H1 (cell line): Measurements from ENCODE around the gene CNOT2. TPM values are rescaled to one million over a fixed set of nuclear protein-coding genes. Genes with fewer than 3 reads are reported as not detected.

Experiments
- CTCF ChIA-PET: fragments of 300-600 bp; sonication (Branson Sonifier 250); formaldehyde crosslinking; loops from one replicate; lab custom pipeline; 2021; ENCODE audit not compliant: partially characterized antibody; lab: Charles Lee
- POLR2A ChIA-PET: fragments of 300-600 bp; sonication (Branson Sonifier 250); formaldehyde crosslinking; loops from one replicate; lab custom pipeline; 2021; ENCODE audit warnings: inconsistent platforms; ENCODE audit not compliant: partially characterized antibody; lab: Charles Lee
- DNase-seq, 2 experiments: peaks; one replicate each; pipeline versions ENCODE4 v3.0.0 to v3.0.0-alpha.2; 2010 to 2022; ENCODE audit warnings: low spot score in 2 of 2, low read depth in 1 of 2, mixed read lengths in 1 of 2
- FAIRE-seq: peaks from 2 replicates; lab custom pipeline; 2011; peaks lifted over from hg19 to GRCh38; lab: Jason Lieb, UNC
- H2AFZ ChIP-seq: 2 replicates; pipeline ENCODE4 v1.8.1; 2012; ENCODE audit warnings: low read length, inconsistent platforms
- H2AK5ac ChIP-seq: 2 replicates; pipeline ENCODE4 v1.6.1; 2013; ENCODE audit warnings: low read depth, low read length
- H2BK120ac ChIP-seq: replicated peaks from 2 replicates; pipeline ENCODE3; 2013; ENCODE audit warnings: low read depth, low read length, inconsistent platforms
- H2BK12ac ChIP-seq: 2 replicates; pipeline ENCODE4 v1.6.1; 2013; ENCODE audit warnings: low read depth, low read length
- H2BK15ac ChIP-seq: 2 replicates; pipeline ENCODE4 v1.6.1; 2013; ENCODE audit warnings: low read length
- H2BK20ac ChIP-seq: 2 replicates; pipeline ENCODE4 v1.6.1; 2013; ENCODE audit warnings: low read length
- H2BK5ac ChIP-seq: 2 replicates; pipeline ENCODE4 v1.6.1; 2013; ENCODE audit warnings: low read depth, low read length
- H3K14ac ChIP-seq: 2 replicates; pipeline ENCODE4 v1.6.1; 2013; ENCODE audit warnings: inconsistent platforms; ENCODE audit not compliant: insufficient read length
- H3K18ac ChIP-seq: 2 replicates; pipeline ENCODE4 v1.6.1; 2013; ENCODE audit warnings: low read length; ENCODE audit errors: extremely low read depth
- H3K23ac ChIP-seq: 2 replicates; pipeline ENCODE4 v1.6.1; 2013; ENCODE audit warnings: inconsistent platforms; ENCODE audit not compliant: insufficient read length
- H3K23me2 ChIP-seq: 2 replicates; pipeline ENCODE4 v1.6.1; 2013; ENCODE audit warnings: low read depth, low read length
- H3K27ac ChIP-seq: 2 replicates; pipeline ENCODE4 v1.6.1; 2011; ENCODE audit warnings: low read depth, low read length, inconsistent platforms
- H3K27me3 ChIP-seq, 4 experiments: replicated peaks in 1 of 4; 1 replicate in 1 of 4; 2 replicates in 3 of 4; pipeline versions ENCODE4 v1.6.1 to v1.8.1; 2011 to 2013; ENCODE audit warnings: low read length in 3 of 4, mild to moderate bottlenecking in 3 of 4, inconsistent platforms in 2 of 4, mixed read lengths in 2 of 4, moderate library complexity in 1 of 4; ENCODE audit not compliant: control insufficient read depth in 3 of 4, insufficient read depth in 3 of 4; ENCODE audit errors: extremely low read depth in 1 of 4
- H3K36me3 ChIP-seq, 4 experiments: 2 replicates each; pipeline versions ENCODE4 v1.6.1 to v1.8.1; 2011 to 2013; ENCODE audit warnings: mild to moderate bottlenecking in 4 of 4, low read length in 3 of 4, moderate library complexity in 2 of 4, control low read depth in 1 of 4, inconsistent platforms in 1 of 4; ENCODE audit not compliant: insufficient read depth in 4 of 4, control insufficient read depth in 2 of 4
- H3K4ac ChIP-seq: replicated peaks from 2 replicates; pipeline ENCODE3; 2013; ENCODE audit warnings: low read length, low read depth, mixed read lengths, inconsistent platforms; ENCODE audit not compliant: insufficient read length
- H3K4me1 ChIP-seq, 4 experiments: replicated peaks in 1 of 4; 1 replicate in 1 of 4; 2 replicates in 3 of 4; pipeline versions ENCODE4 v1.6.1 to v1.8.1; 2011 to 2013; ENCODE audit warnings: low read length in 3 of 4, inconsistent platforms in 2 of 4, mixed read lengths in 1 of 4; ENCODE audit not compliant: insufficient read depth in 4 of 4, control insufficient read depth in 3 of 4
- H3K4me2 ChIP-seq, 2 experiments: 2 replicates each; pipeline versions ENCODE4 v1.6.1 to v1.8.1; 2011 to 2013; ENCODE audit warnings: low read depth in 2 of 2, low read length in 2 of 2, control low read depth in 1 of 2, inconsistent platforms in 1 of 2, mild to moderate bottlenecking in 1 of 2; ENCODE audit not compliant: insufficient read depth in 1 of 2
- H3K4me3 ChIP-seq, 4 experiments: fragments of 200-600, 300-600 bp in 1 of 4; sonication (generic), shearing (Covaris generic), sonication (Bioruptor Twin) in 1 of 4; 2 replicates each; pipeline versions ENCODE4 v1.5.1 to v1.8.1; 2011 to 2016; ENCODE audit warnings: low read length in 4 of 4, low read depth in 3 of 4, control low read depth in 2 of 4, inconsistent platforms in 2 of 4, mild to moderate bottlenecking in 2 of 4, mixed read lengths in 1 of 4, moderate library complexity in 1 of 4; ENCODE audit not compliant: insufficient read depth in 2 of 4; ENCODE audit errors: extremely low read depth in 1 of 4
- H3K56ac ChIP-seq: replicated peaks from 2 replicates; pipeline ENCODE3; 2013; ENCODE audit warnings: low read depth, mild to moderate bottlenecking, mixed read lengths, low read length, inconsistent platforms; ENCODE audit not compliant: insufficient read length
- H3K79me1 ChIP-seq: 2 replicates; pipeline ENCODE4 v1.6.1; 2013; ENCODE audit warnings: low read depth, low read length, control low read depth
- H3K79me2 ChIP-seq, 2 experiments: 2 replicates each; pipeline versions ENCODE4 v1.6.1 to v1.8.1; 2012 to 2013; ENCODE audit warnings: low read length in 2 of 2, mild to moderate bottlenecking in 2 of 2, inconsistent platforms in 1 of 2; ENCODE audit not compliant: insufficient read depth in 2 of 2, control insufficient read depth in 1 of 2
- H3K9ac ChIP-seq, 4 experiments: replicated peaks in 1 of 4; 1 replicate in 1 of 4; 2 replicates in 3 of 4; pipeline versions ENCODE4 v1.6.1 to v1.8.1; 2011 to 2013; ENCODE audit warnings: low read depth in 3 of 4, low read length in 3 of 4, control low read depth in 2 of 4, mild to moderate bottlenecking in 2 of 4, moderate library complexity in 2 of 4, inconsistent platforms in 1 of 4; ENCODE audit errors: extremely low read depth in 1 of 4
- H3K9me3 ChIP-seq, 2 experiments: 2 replicates each; pipeline versions ENCODE4 v1.6.1 to v1.8.1; 2012 to 2013; ENCODE audit warnings: mild to moderate bottlenecking in 2 of 2, moderate library complexity in 2 of 2, control low read depth in 1 of 2, inconsistent platforms in 1 of 2, low read depth in 1 of 2, low read length in 1 of 2, mixed read lengths in 1 of 2; ENCODE audit not compliant: insufficient read depth in 2 of 2
- H4K20me1 ChIP-seq, 2 experiments: replicated peaks in 1 of 2; 2 replicates each; pipeline versions ENCODE3 to v1.8.1; 2011 to 2013; ENCODE audit warnings: inconsistent platforms in 2 of 2, low read length in 2 of 2, mild to moderate bottlenecking in 1 of 2; ENCODE audit not compliant: insufficient read depth in 2 of 2, control insufficient read depth in 1 of 2
- H4K5ac ChIP-seq: 2 replicates; pipeline ENCODE4 v1.6.1; 2013; ENCODE audit warnings: low read length, low read depth, mixed read lengths, inconsistent platforms; ENCODE audit not compliant: insufficient read length
- H4K8ac ChIP-seq: 2 replicates; pipeline ENCODE4 v1.8.0; 2013; ENCODE audit warnings: mild to moderate bottlenecking, moderate library complexity, low read length, inconsistent platforms; ENCODE audit not compliant: insufficient read depth; ENCODE audit errors: extremely low read depth
- H4K91ac ChIP-seq: replicated peaks from 2 replicates; pipeline ENCODE3; 2013; ENCODE audit warnings: low read length, mixed read lengths, inconsistent platforms; ENCODE audit not compliant: insufficient read length
- ATF3 ChIP-seq: IDR thresholded peaks from 2 replicates; pipeline ENCODE4 v1.6.1; 2011; ENCODE audit warnings: low read depth, mild to moderate bottlenecking, low read length; ENCODE audit not compliant: insufficient read depth
- BACH1 ChIP-seq: IDR thresholded peaks from 2 replicates; pipeline ENCODE4 v1.6.1; 2012; ENCODE audit warnings: low read length, improper control_type of control experiment
- CREB1 ChIP-seq: IDR thresholded peaks from 2 replicates; pipeline ENCODE4 v1.6.1; 2012; ENCODE audit warnings: inconsistent platforms
- MAFK ChIP-seq: IDR thresholded peaks from 2 replicates; pipeline ENCODE4 v1.6.1; 2012; ENCODE audit warnings: low read depth, mild to moderate bottlenecking, improper control_type of control experiment, low read length
- SIN3A ChIP-seq, 2 experiments: IDR thresholded peaks in 1 of 2; conservative IDR thresholded peaks in 1 of 2; 2 replicates each; pipeline ENCODE4 v1.6.1; 2011 to 2012; ENCODE audit warnings: low read length in 2 of 2, improper control_type of control experiment in 1 of 2, low read depth in 1 of 2, mild to moderate bottlenecking in 1 of 2
- SP4 ChIP-seq: IDR thresholded peaks from 2 replicates; pipeline ENCODE4 v1.6.1; 2012; ENCODE audit warnings: low read length, inconsistent platforms
- TCF12 ChIP-seq: IDR thresholded peaks from 2 replicates; pipeline ENCODE4 v1.6.1; 2011; ENCODE audit warnings: low read depth, mild to moderate bottlenecking, low read length
- USF2 ChIP-seq: IDR thresholded peaks from 2 replicates; pipeline ENCODE4 v1.6.1; 2011; ENCODE audit warnings: low read length, improper control_type of control experiment
- WGBS, 2 experiments: shearing (Covaris generic) in 1 of 2; methylation state at CpG; one replicate each; pipeline versions ENCODE4 v1.1.6 to v1.1.7; 2013 to 2015; ENCODE audit warnings: low lambda C conversion rate in 2 of 2, mixed read lengths in 2 of 2, inconsistent platforms in 1 of 2, low coverage in 1 of 2, missing lambda C conversion rate in 1 of 2; ENCODE audit not compliant: insufficient replicate concordance in 2 of 2, insufficient coverage in 1 of 2, insufficient read length in 1 of 2; ENCODE audit errors: extremely low coverage in 1 of 2, missing lambda C conversion rate in 1 of 2; 5-methylcytosine and 5-hydroxymethylcytosine counted together
- polyA plus RNA-seq, 7 experiments: library from polyadenylated mRNA; depleted of rRNA in 3 of 7; stranded (reverse) in 5 of 7; unstranded in 2 of 7; fragments of >200 nt in 5 of 7; fragments of 200-250 nt in 2 of 7; gene quantifications; 1 replicate in 5 of 7; 2 replicates in 1 of 7; 4 replicates in 1 of 7; pipeline versions ENCODE4 v1.2.1 to v1.2.3, GENCODE V29; 2011 to 2013; ENCODE audit warnings: missing spikeins in 2 of 7, mixed read lengths in 2 of 7
- total RNA-seq: library from RNA; stranded (reverse); fragmentation: NEBNext Ultra II Directional; extraction: Animal tissue kit (Norgen Biotek cat#: 25700); gene quantifications from 2 replicates; pipeline ENCODE4 v1.2.1, GENCODE V29; 2021

The CNOT2 gene
- total and polyA plus RNA-seq, 2 of the 8 experiments (the other 6 are each of a cell fraction or from before 2014, with no cell fraction given): 61.2 to 64.8 TPM

- no peak for DNase-seq
- peaks cover 5 to 100% of the 10 kb centered on the region in 2 experiments; a peak in 3 of 4 replicates for H3K79me2 ChIP-seq
- no peak overlapping the region for H2BK120ac ChIP-seq
- H3K79me1 ChIP-seq: peaks cover 3% of the 10 kb centered on the region
- no peak overlapping the region for H2BK5ac ChIP-seq
- ChIA-PET CTCF (no interaction called here), POLR2A (interaction anchor here (0.8 to 1.0 kb wide), 2 partner anchors 15 to 23 kb away, joined by 3 to 5 read pairs; no protein-coding TSS in a partner anchor)
- no peak for TF ChIP-seq CREB1
- TF ChIP-seq SIN3A (conservative IDR thresholded peaks at IDR 0.05 in 1 of 2, IDR thresholded peaks at IDR 0.05 in 1 of 2; ENCODE audit: low read depth in 1 of 2, low read length in 2 of 2): no peak
- no peak for TF ChIP-seq SP4
- TF ChIP-seq ATF3: no peak
- TF ChIP-seq MAFK: no peak
- TF ChIP-seq USF2: no peak
- no peak for TF ChIP-seq TCF12
- TF ChIP-seq BACH1: no peak
- H4K91ac ChIP-seq: no peak overlapping the region
- no peak overlapping the region for H4K5ac ChIP-seq
- H4K20me1 ChIP-seq: peaks cover 0 to 5% of the 10 kb centered on the region in 2 experiments
- H3K9me3 ChIP-seq: no peaks in the 10 kb centered on the region
- H2BK12ac ChIP-seq: no peak overlapping the region
- no peak overlapping the region for H3K27ac ChIP-seq
- no peak overlapping the region for H3K9ac ChIP-seq
- H3K36me3 ChIP-seq: no peaks in the 10 kb centered on the region; a peak in 1 of 8 replicates
- H2BK20ac ChIP-seq: no peak overlapping the region
- H3K4me3 ChIP-seq: no peak overlapping the region
- no peak overlapping the region for H2BK15ac ChIP-seq
- peaks cover 0 to 11% (median 4%) of the 10 kb centered on the region in 4 experiments; a peak in 3 of 7 replicates for H3K4me1 ChIP-seq
- no peak overlapping the region for H2AK5ac ChIP-seq
- H3K4ac ChIP-seq: no peak overlapping the region
- no peak overlapping the region for H3K14ac ChIP-seq
- no peaks in the 10 kb centered on the region for H3K27me3 ChIP-seq
- H3K18ac ChIP-seq: no peak overlapping the region
- no peak overlapping the region for H3K56ac ChIP-seq
- H3K23ac ChIP-seq: no peak overlapping the region
- no peak overlapping the region for H2AFZ ChIP-seq
- no peaks in the 10 kb centered on the region for H3K23me2 ChIP-seq
- H3K4me2 ChIP-seq: no peak overlapping the region
- FAIRE-seq: no peak
- WGBS, 2 experiments: 84% methylated on average over 1 of the region's 1 CpG; no CpG with 5 or more reads in 1 of the 2 experiments
- no peak overlapping the region for H4K8ac ChIP-seq
These were observed 24.3 kb downstream of the CNOT2 start for GRCh38 chr12:70267550-70267949.
